ENCODE results near the gene EPB41. TPM values are rescaled to one million over a fixed set of nuclear protein-coding genes. Genes with fewer than 3 reads are reported as not detected.

EPB41 gene
- total and polyA plus RNA-seq, 2 of the 8 experiments (the other 6 are each of a cell fraction or from before 2014, with no cell fraction given) = 36.7 to 109 TPM

DNA sequence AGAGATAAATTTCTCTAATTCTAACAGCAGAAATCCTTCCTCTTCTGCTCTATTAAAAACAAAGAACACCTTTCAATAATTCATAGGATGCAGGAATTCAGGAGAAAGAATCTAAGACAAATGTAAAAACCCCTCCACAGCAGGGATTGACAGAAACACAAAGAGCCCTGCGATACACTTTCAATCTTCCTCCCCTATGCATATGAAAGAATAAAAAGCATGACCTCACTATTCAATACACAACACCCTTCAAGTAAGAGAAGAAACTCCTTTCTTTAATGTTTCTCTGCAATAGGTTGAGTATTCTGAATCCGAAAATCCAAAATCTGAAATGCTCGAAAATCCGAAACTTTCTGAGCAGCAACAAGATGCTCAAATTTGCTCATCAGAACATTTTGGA, 250.2 kb downstream of the EPB41 start:
- peaks cover 10 to 86% of the 10 kb centered on the region in 2 experiments for H3K79me2 ChIP-seq (ENCODE audit: control insufficient read depth in 1 of 2, insufficient read depth in 2 of 2, low read length in 2 of 2)
- POLR2A ChIA-PET (ENCODE audit: partially characterized antibody) = interaction anchor here (1.0 to 1.3 kb wide), 5 partner anchors 10 to 33 kb away, joined by 3 to 8 read pairs (median 4); partner anchors contain the start of gene SRSF4
- no peaks in the 10 kb centered on the region for H3K23me2 ChIP-seq (ENCODE audit: low read depth, low read length)
- no peak overlapping the region for H3K9ac ChIP-seq (replicated peaks in 1 of 4; ENCODE audit: extremely low read depth in 1 of 4, low read depth in 3 of 4, low read length in 3 of 4)
- H2AK5ac ChIP-seq (ENCODE audit: low read depth, low read length) = no peak overlapping the region
- no peaks in the 10 kb centered on the region for H3K9me3 ChIP-seq (ENCODE audit: insufficient read depth in 2 of 2, low read depth in 1 of 2, low read length in 1 of 2)
- no peak overlapping the region for H2BK20ac ChIP-seq (ENCODE audit: low read length)
- H2BK5ac ChIP-seq (ENCODE audit: low read depth, low read length) = no peak overlapping the region
- no peak overlapping the region for H2AFZ ChIP-seq (ENCODE audit: low read length)
- H3K14ac ChIP-seq (ENCODE audit: insufficient read length) = no peak overlapping the region
- DNase-seq (ENCODE audit: low read depth in 1 of 2, low spot score in 2 of 2) (peak in 1 of 2 experiments; percentile 13), FAIRE-seq (no peak)
- no peak overlapping the region for H4K8ac ChIP-seq (ENCODE audit: extremely low read depth, insufficient read depth, low read length)
- H3K4me3 ChIP-seq (ENCODE audit: extremely low read depth in 1 of 4, insufficient read depth in 2 of 4, low read depth in 3 of 4, low read length in 4 of 4) = peak overlapping the region in 1 of 4 experiments; percentile 43; a peak in 2 of 8 replicates
- no peak overlapping the region for H3K18ac ChIP-seq (ENCODE audit: extremely low read depth, low read length)
- H4K20me1 ChIP-seq (replicated peaks in 1 of 2; ENCODE audit: control insufficient read depth in 1 of 2, insufficient read depth in 2 of 2, low read length in 2 of 2) = peaks cover 0 to 11% of the 10 kb centered on the region in 2 experiments
- H3K27ac ChIP-seq (ENCODE audit: low read depth, low read length) = peak overlapping the region; percentile 18; the same call in 1 of the 2 replicates
- CTCF ChIA-PET (ENCODE audit: partially characterized antibody) = interaction anchor here (1.5 kb wide), 1 partner anchor 23 kb away, joined by 3 read pairs; no protein-coding TSS in a partner anchor
- H2BK120ac ChIP-seq (replicated peaks; ENCODE audit: low read depth, low read length) = peak overlapping the region; percentile 25
- H2BK12ac ChIP-seq (ENCODE audit: low read depth, low read length) = no peak overlapping the region
- no peak overlapping the region for H3K23ac ChIP-seq (ENCODE audit: insufficient read length)
- peaks cover 15 to 37% (median 20%) of the 10 kb centered on the region in 4 experiments for H3K4me1 ChIP-seq (replicated peaks in 1 of 4; ENCODE audit: control insufficient read depth in 3 of 4, insufficient read depth in 4 of 4, low read length in 3 of 4)
- peaks cover 0 to 37% (median 4%) of the 10 kb centered on the region in 4 experiments; a peak in 5 of 8 replicates for H3K36me3 ChIP-seq (ENCODE audit: control insufficient read depth in 2 of 4, insufficient read depth in 4 of 4, low read length in 3 of 4)
- no peak overlapping the region for H3K56ac ChIP-seq (replicated peaks; ENCODE audit: insufficient read length, low read depth, low read length)
- no peak overlapping the region for H2BK15ac ChIP-seq (ENCODE audit: low read length)
- H3K27me3 ChIP-seq (replicated peaks in 1 of 4; ENCODE audit: control insufficient read depth in 3 of 4, extremely low read depth in 1 of 4, insufficient read depth in 3 of 4, low read length in 3 of 4) = no peaks in the 10 kb centered on the region
- peak overlapping the region; percentile 15 to 51 for H3K4me2 ChIP-seq (ENCODE audit: insufficient read depth in 1 of 2, low read depth in 2 of 2, low read length in 2 of 2)
- H4K5ac ChIP-seq (ENCODE audit: insufficient read length, low read depth, low read length) = peak overlapping the region; percentile 70
- H3K4ac ChIP-seq (replicated peaks; ENCODE audit: insufficient read length, low read depth, low read length) = no peak overlapping the region
- H3K79me1 ChIP-seq (ENCODE audit: low read depth, low read length) = peaks cover 4% of the 10 kb centered on the region
- H4K91ac ChIP-seq (replicated peaks; ENCODE audit: insufficient read length, low read length) = no peak overlapping the region
- 11% methylated on average over 4 of the region's 4 CpGs; no CpG with 5 or more reads in 1 of the 2 experiments for WGBS, 2 experiments (ENCODE audit: extremely low coverage in 1 of 2, insufficient coverage in 1 of 2, insufficient read length in 1 of 2, insufficient replicate concordance in 2 of 2, low coverage in 1 of 2, low lambda C conversion rate in 2 of 2, missing lambda C conversion rate in 1 of 2)
- TF ChIP-seq KDM1A (IDR thresholded peaks at IDR 0.05; ENCODE audit: borderline replicate concordance, low read length) = no peak
- no peak for TF ChIP-seq HDAC6 (IDR thresholded peaks at IDR 0.05; ENCODE audit: low read depth, low read length)
- no peak for TF ChIP-seq TCF12 (IDR thresholded peaks at IDR 0.05; ENCODE audit: low read depth, low read length)
- peak; percentile 67 for TF ChIP-seq NANOG (IDR thresholded peaks at IDR 0.05; ENCODE audit: insufficient read depth, low read depth, low read length, poor library complexity, severe bottlenecking)
